GM18505 (cell line): ENCODE data around the gene CLCNKA.
A peak's percentile ranks its signal among the peaks of the same experiment; 100 is the strongest.
"Not testable (repeated sequence)": the region's sequence is repeated elsewhere in the genome, so short reads cannot be mapped to it uniquely, and the experiment has no call there.

ENCODE experiments used
- ATAC-seq: cut with Tn5 transposase; IDR thresholded peaks from one replicate; pipeline ENCODE4 v1.9.1; 2021; ENCODE audit not compliant: unreplicated experiment
- POLR2A ChIP-seq: IDR thresholded peaks from 4 replicates; pipeline ENCODE4 v1.6.1; 2011; ENCODE audit warnings: borderline replicate concordance; ENCODE audit not compliant: insufficient read depth, insufficient read length; ENCODE audit errors: extremely low read depth

CLCNKA gene

DNA sequence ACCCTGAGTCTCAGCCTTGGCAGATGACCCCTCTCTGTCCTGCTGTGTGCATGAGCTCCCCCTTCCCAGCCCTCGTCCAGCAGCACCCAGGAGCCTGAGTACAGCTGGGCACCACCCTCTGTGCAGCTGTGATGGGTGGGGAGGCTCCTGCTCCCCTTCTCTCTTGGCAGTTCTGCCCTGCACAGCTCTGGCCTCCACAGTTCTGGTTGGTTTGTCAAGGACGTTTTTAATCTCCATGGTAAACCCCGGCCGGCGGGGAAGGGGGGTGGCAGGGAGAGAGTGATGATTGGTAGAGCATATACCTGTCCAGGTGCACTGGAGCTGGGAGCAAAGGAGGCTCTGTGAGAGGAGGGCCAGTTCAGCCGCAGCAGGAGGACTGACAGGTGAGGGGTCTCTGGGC is at the start of gene CLCNKA:
Gene CLCNKA (plus strand): TSS at position 356 of the 400 bp plus-strand sequence. CDS start 584 bp downstream, outside the sequence.
- ATAC-seq, result no peak
- TF ChIP-seq POLR2A, result no peak

DNA sequence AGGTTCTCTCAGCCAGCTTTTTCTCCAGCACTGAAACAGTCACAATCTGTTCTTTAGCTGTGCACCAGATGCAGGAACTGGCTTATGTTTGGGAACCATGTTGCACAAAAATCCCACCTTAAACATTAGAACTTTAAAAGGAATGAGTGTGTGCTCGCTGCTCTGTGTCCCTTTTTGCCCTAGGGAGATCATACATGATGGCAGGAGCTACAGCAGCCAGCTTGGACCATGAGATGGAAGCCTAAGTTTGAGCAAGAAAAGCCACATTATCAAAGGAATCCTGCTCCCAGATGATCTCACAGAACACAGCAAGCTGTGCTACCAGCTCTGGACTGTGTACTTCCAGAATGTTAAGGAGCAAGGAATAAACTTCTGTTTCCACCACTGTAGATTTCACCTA is 49.4 kb upstream of the CLCNKA start:
- TF ChIP-seq POLR2A, result no peak
- no peak for ATAC-seq

DNA sequence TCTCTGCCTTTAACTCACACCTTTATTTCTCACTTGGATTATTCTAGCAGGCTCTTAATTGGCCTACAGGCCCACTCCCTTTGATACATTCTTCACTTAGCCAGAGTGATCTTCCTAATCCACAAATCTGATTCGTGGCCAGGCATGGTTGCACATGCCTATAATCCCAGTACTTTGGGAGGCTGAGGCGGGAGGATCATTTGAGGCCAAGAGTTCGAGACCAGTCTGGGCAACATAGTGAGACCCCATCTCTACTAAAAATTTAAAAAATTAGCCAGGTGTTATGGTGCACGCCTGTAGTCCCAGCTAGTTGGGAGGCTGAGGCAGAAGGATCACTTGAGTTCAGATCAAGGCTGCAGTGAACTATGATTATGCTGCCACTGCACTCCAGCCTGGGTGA is 48.1 kb upstream of the CLCNKA start:
- no peak for TF ChIP-seq POLR2A

DNA sequence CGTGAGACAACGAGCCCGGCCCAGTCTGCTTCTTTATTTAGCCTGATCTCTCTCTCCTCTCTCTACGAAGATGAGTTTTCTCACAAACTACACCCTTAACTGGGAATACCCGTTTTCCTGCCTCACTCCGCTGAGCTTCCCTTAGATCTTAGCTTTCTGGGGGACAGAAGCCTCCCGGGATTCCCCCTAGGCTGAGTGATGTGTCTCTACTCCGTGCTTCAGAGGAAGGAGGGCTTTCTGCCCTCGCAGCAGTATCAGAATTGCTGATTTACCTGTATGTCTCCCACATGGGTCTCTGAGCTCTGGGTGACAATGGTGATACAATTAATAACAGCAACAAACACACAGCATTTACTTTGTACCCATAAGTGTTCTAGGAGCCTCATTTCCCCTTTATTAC is 47.0 kb upstream of the CLCNKA start:
- no peak for ATAC-seq
- no peak for TF ChIP-seq POLR2A

More for the DNA sequence above, 48.1 kb upstream of the CLCNKA start:
- ATAC-seq, result no peak

DNA sequence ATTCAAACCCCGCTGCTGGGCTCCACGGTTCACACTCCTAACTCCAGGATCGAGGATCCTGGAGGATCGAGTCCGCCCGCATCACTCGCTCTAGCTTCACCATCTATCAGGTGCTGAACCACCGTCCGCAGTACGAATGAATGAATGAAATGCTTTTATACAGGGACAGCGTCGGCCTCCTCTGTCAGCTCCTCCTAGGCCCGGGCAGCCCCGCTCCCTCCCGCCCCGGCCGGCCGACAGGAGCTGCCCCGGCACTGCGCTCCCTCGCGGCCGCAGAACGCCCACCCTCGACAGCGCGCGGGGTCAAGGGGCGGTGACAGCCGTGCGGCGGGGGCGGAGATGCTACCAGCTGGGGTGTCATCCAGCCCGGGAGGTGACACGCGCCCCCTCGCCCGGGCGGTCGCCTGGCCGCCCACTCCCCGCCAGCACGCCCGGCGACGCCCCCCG is 46.5 kb upstream of the CLCNKA start:
- peak; percentile 60 for ATAC-seq
- no peak for TF ChIP-seq POLR2A

DNA sequence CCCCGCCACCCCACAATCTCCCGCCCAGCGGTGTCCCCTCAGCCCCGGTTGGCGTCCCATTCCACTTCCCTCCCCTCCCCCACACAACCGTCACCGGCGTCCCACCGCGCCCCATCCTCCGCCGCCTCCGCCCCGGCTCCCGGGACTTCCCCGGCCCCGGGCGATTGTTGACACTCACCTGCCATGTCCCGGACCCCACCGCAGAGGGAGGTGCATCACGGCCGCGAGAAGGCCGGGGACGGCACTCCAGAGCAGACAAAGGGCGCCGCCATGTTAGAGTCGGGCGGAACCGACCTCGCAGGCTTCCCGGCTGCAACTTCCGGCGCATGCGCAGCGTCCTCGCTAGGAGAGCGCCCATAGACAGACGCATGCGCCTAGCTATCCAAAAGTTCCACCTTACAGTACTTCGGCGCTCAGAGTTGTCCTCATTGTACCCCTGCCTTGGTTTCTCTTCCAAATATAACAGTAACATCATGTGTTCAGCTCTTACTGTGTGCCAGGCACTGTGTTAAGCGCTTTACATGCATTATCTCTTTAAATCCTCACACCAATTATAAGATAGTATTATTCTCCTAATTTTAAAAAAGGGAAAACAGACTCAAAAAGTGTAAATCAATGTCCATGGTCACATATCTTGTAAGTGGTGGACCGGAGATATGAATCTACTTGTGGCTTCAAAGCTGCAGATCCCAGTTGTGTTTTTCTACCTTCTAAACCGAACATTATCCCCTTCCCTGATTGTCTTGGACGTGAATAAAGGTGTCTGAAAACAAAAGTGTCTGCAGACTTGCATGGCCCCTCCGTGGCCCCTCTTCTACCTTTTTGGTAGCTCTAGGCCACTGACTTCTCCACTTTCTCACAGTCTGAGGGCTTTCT is 45.8 kb upstream of the CLCNKA start, which contains the start of gene ZBTB17:
Gene ZBTB17 (minus strand): TSS at position 297 of the 876 bp plus-strand sequence. CDS start 27,606 bp downstream, outside the sequence.
- ATAC-seq, result peak; percentile 68
- TF ChIP-seq POLR2A, result peak; percentile 76

DNA sequence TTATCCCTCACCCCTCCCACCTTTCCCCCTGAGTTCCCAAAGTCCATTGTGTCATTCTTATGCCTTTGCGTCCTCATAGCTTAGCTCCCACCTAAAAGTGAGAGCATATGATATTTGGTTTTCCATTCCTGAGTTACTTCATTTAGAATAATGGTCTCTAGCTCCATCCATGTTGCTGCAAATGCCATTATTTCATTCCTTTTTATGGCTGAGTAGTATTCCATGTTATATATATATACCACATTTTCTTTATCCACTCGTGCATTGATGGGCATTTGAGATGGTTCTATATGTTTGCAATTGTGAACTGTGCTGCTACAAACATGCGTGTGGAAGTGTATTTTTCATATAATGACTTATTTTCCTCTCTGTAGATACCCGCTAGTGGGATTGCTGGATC is 43.9 kb upstream of the CLCNKA start:
- ATAC-seq, result not testable (repeated sequence)

DNA sequence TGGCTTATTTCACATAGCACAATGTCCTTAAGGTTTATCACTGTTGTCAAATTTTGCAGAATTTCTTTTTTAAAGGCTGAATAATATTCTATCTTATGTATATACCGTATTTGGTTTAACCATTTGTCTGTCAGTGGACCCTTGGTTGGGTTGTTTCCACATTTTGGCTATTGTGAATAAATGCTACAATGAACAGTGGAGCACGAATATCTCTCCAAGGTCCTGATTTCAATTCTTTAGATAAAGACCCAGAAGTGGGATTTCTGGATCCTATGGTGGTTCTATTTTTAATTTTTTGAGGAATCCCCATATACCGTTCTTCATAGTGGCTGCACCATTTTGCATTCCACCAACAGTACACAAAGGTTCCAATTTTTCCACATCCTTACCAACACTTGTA is 40.2 kb upstream of the CLCNKA start:
- TF ChIP-seq POLR2A, result no peak
- no peak for ATAC-seq

DNA sequence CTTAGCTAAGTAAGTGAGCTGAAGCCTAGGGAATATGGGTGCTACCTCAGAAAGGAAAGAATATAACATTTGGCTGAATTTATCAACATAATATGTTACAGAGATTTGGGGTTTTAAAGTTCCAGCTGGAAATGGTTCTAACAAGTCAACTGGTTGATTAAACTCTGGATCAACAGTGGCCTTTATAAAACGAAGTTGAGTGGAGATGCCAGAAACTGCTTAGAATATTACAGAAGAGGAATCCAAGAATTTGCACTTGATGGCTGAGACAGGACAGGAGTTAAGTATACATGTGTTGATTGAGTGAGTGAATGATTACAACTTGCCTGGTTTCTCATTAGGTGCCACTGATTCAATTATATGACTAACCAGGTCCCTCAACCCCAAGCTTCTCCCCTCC is 38.6 kb upstream of the CLCNKA start:
- no peak for ATAC-seq
- TF ChIP-seq POLR2A, result no peak

DNA sequence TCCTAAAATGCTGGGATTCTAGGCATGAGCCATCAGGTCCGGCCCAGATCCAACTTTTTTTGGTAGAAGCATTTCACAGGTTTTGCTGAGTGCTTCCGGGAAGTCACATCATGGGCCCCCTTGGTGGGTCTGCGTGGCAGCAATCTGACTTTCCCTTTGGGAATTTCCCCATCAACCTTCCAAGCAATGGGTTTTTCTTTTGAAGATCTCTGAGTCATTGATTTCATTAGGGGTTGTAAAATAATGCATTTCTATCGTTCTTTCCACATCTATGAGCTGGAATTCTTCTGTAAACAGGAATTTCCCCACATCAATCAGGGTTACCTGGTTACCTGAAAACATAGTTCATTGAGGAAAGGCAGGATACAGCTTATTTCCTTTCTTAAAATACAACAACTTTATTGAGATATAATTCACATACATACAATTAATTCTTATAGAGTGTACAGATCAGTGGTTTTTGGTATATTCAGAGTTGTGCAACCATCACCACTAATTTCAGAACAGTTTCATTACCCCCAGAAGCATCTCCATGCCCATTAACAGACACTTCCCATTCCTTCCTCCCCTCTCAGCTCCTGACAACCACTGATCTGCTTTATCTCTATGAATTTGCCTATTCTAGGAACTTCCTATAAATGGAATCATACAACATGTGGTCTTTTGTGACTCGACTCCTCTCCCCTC is 36.1 kb upstream of the CLCNKA start:
- no peak for ATAC-seq
- TF ChIP-seq POLR2A, result no peak

DNA sequence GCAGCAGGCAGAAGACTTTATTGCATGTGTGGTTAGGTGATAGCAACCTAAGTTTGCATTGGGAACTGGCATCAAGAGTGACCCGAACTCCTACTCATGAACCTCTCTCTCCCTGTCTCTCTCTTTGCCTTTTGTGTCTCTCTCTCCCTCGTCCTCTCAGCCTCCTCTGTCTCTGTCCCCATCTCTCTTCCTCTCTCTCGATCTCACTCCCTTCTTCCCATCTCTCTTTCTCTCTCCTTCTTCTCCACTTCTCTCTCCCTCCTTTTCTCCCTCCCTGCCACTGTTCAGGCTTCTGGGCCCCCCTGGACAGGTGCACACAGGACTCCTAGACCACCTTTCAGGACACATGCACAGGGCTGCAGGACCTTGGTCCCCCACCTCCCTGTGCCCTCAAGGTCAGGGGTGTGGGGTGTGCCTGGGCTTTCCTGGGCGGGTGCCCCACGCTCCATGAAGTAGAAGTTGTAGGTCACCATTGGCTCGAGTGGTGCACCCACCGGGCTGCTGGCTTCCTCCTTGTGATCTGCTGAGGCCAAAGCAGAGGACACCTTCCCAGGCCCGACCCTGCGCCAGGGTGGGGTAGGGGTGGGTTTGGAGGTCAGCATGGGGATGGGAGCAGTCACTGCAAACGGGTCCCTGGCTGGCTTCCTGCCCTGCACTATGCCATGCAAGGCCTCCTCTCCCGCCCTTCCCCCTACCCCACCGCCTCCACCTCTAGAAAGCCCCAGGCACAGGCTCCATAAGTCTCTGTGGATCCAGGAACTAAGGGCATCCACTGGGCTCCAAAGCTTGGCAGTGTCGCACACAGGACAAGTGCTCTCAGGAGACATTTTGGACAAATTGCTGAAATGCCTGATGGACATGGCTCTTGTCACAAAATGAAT is 32.7 kb upstream of the CLCNKA start:
- no peak for TF ChIP-seq POLR2A
- no peak for ATAC-seq

DNA sequence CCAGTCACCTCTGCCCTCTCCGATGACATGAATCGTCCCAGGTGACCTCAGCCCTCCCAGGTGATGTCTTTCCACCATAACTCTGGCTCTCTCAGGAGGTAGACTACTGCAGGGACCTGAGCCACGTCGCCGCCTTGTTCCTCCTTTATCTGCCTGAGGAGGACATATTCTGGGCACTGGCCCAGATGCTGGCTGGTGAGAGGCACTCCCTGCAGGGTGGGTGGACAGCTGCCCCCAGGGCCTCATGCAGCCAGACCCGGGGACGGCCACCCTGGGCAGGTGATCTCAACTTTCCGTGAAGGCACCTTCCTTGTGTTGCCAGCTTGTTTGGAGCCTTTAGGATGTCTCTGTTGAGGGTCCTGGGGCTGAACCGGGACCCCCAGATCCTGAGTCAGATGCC is 32.1 kb upstream of the CLCNKA start:
- ATAC-seq, result no peak
- no peak for TF ChIP-seq POLR2A
